Colonic mucosa (tissue), 4 donors: Measurements from ENCODE around the gene SPOCK2. TPM values are rescaled to one million over a fixed set of nuclear protein-coding genes. Genes with fewer than 3 reads are reported as not detected.

Experiments used
- DNase-seq: peaks from one replicate; pipeline ENCODE4 v3.0.0-alpha.2; 2020
- H3K27ac ChIP-seq: fragments of 200-600 bp; one replicate; pipeline ENCODE4 v1.8.0; 2021
- H3K27me3 ChIP-seq: fragments of 200-600 bp; one replicate; pipeline ENCODE4 v1.8.0; 2021
- H3K36me3 ChIP-seq: fragments of 200-600 bp; one replicate; pipeline ENCODE4 v1.8.0; 2021
- H3K4me1 ChIP-seq: fragments of 200-600 bp; one replicate; pipeline ENCODE4 v1.8.0; 2021; ENCODE audit warnings: mild to moderate bottlenecking
- H3K4me3 ChIP-seq: fragments of 200-600 bp; one replicate; pipeline ENCODE4 v1.8.0; 2021
- H3K9ac ChIP-seq, 2 donors: one replicate each; pipeline ENCODE4 v1.7.0; 2013; ENCODE audit warnings: control low read depth in 2 of 2, low read depth in 2 of 2, low read length in 2 of 2
- H3K9me3 ChIP-seq: fragments of 200-600 bp; one replicate; pipeline ENCODE4 v1.8.0; 2021
- intact Hi-C: fragments of 100-400 bp; cut with DNase I; formaldehyde crosslinking; loops from one replicate; pipeline ENCODE4 v1.14.1; 2022
- total RNA-seq, 2 donors: library from RNA; stranded (reverse); fragmentation: NEBNext Ultra II Directional in 1 of 2; extraction: Animal tissue kit (Norgen Biotek cat#: 25700) in 1 of 2; gene quantifications; one replicate each; pipeline ENCODE4 v1.2.1, GENCODE V29; 2021
- TF ChIP-seq, protein P1 (sequence below): fragments of 200-600 bp; IDR thresholded peaks from one replicate; pipeline ENCODE4 v1.8.0; 2022; ENCODE audit warnings: antibody characterized with exemption, mild to moderate bottlenecking
- donor health status: healthy.
- donor health status: DM: no; HTN: no; CAD: no.
- donor health status: DM: no; HTN: no; CAD: no.

SPOCK2 gene
- total RNA-seq, 2 donors from 2014 or later, result 4.7 to 6.5 TPM

DNA sequence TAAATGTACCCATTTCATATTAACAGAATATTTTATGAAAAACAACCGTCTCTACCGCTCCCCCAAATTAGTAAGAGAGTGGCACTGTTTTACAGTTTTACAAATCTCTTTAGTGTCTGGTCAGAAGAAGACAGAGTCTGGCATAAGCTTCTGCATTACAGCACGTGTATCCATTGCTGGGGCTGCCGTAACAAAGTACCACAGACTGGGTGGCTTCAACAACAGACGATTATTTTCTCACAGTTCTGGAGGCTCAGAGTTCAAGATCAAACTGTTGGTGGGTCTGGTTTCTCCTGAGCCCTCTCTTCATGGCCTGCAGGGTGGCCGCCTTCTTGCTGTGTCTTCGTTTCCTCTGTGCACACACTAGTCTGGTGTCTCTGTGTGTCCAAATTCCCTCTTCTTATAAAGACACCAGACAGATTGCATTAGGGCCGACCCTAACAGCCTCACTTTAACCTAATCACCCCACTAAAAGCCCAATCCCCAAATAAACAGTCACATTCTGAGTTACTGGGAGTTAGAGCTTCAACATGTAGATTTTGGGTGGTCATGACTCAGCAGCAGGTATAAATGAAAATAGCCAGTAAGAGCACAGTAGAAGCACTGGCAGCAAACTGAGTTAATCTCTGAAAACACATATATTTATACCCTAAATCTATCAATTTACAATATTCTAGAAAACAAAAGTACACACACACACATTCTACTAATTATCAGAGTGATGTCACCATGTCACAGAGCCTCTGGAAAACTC, 4.0 kb upstream of the SPOCK2 start:
- H3K9me3 ChIP-seq, result no peaks in the 10 kb centered on the region
- intact Hi-C loops, result no loop called here
- peaks cover 17% of the 10 kb centered on the region for H3K27me3 ChIP-seq
- H3K9ac ChIP-seq, result no peak overlapping the region
- H3K27ac ChIP-seq, result no peak overlapping the region
- H3K36me3 ChIP-seq, result no peaks in the 10 kb centered on the region
- TF ChIP-seq, protein P1, sequence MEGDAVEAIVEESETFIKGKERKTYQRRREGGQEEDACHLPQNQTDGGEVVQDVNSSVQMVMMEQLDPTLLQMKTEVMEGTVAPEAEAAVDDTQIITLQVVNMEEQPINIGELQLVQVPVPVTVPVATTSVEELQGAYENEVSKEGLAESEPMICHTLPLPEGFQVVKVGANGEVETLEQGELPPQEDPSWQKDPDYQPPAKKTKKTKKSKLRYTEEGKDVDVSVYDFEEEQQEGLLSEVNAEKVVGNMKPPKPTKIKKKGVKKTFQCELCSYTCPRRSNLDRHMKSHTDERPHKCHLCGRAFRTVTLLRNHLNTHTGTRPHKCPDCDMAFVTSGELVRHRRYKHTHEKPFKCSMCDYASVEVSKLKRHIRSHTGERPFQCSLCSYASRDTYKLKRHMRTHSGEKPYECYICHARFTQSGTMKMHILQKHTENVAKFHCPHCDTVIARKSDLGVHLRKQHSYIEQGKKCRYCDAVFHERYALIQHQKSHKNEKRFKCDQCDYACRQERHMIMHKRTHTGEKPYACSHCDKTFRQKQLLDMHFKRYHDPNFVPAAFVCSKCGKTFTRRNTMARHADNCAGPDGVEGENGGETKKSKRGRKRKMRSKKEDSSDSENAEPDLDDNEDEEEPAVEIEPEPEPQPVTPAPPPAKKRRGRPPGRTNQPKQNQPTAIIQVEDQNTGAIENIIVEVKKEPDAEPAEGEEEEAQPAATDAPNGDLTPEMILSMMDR, result no peak
- no peak overlapping the region for H3K4me3 ChIP-seq
- H3K4me1 ChIP-seq, result peaks cover 8% of the 10 kb centered on the region
- DNase-seq, result no peak

DNA sequence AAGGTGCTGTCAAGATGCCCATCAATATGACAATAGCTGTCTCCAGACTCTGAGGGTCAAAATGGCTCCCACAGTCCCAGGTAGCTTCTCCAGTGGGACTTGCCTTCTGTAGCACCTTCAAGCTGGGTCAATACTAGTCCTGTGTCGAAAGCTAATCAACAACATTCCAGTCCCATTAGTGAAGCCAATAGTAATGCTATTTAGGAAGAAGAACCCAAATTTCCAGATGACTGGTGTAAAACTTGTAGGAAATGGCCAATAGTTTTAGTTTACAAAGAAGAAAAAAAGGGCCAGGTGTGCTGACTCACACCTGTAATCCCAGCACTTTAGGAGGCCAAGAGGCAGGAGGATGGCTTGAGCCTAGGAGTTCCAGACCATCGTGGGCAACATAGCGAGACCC, 2.0 kb upstream of the SPOCK2 start:
- H3K4me3 ChIP-seq, result no peak overlapping the region
- DNase-seq, result no peak
- H3K27me3 ChIP-seq, result peaks cover 23% of the 10 kb centered on the region
- TF ChIP-seq, protein P1, result no peak
- no peaks in the 10 kb centered on the region for H3K9me3 ChIP-seq
- H3K36me3 ChIP-seq, result no peaks in the 10 kb centered on the region
- peaks cover 8% of the 10 kb centered on the region for H3K4me1 ChIP-seq
- intact Hi-C loops, result no loop called here
- H3K9ac ChIP-seq, result no peak overlapping the region
- H3K27ac ChIP-seq, result no peak overlapping the region

DNA sequence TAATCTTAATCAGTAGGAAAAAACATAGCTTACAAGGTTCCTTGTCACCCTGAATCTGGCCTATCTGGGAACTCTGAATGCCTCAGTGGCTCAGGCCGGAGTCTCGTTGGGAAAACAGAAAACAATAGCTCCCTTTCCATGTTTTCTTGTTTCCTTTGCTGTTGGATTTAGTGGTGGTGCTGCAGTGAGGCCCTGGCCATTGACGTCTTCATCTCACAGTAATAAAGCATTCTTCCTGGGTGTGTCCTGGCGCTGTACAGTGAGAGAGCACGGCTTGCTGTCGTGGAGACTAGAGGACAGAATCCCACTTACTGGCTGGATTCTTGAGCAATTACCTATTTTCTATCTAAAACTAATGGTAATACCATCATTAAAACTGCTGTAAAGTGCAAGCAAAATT, 1.3 kb upstream of the SPOCK2 start:
- Histone ChIP-seq H3K27ac (no peak overlapping the region), H3K9me3 (no peaks in the 10 kb centered on the region), H3K9ac (no peak overlapping the region), H3K27me3 (peaks cover 23% of the 10 kb centered on the region), H3K36me3 (no peaks in the 10 kb centered on the region), H3K4me1 (peaks cover 8% of the 10 kb centered on the region), H3K4me3 (no peak overlapping the region)
- no peak for DNase-seq
- TF ChIP-seq, protein P1, result no peak
- intact Hi-C loops, result no loop called here

DNA sequence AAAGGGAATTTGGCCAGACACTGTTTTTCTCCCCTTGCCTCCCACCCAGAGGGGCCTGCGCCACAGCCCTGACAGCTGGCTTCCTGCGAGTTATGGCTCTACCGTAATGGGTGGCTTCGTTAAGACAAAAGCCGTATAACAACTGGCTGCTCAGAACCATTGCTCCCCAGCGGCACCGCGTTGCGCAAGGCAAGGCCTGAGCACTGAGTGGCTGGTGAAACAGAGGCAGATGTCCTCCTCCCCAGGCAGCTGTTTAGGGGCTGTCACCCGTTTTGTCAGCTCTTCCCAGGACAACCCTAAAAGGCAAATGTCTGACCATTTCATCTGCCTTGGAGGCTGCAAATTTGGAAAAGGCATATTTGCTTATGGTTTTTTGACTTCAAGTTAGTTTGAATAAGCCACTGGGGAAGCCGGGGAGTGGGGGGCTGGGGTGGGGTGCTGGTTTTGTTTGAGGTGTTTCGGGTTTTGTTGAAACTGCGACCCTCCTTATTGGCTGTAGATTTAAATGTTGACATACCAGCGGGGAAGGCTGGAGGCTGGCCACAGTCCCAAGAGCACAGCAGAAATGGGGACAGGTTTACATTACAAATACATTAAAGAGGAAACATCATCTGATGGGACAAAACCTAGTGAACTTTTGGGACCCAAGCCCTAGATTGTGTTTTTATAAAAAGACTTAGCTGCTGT, 681 bp upstream of the SPOCK2 start:
- DNase-seq, result no peak

DNA sequence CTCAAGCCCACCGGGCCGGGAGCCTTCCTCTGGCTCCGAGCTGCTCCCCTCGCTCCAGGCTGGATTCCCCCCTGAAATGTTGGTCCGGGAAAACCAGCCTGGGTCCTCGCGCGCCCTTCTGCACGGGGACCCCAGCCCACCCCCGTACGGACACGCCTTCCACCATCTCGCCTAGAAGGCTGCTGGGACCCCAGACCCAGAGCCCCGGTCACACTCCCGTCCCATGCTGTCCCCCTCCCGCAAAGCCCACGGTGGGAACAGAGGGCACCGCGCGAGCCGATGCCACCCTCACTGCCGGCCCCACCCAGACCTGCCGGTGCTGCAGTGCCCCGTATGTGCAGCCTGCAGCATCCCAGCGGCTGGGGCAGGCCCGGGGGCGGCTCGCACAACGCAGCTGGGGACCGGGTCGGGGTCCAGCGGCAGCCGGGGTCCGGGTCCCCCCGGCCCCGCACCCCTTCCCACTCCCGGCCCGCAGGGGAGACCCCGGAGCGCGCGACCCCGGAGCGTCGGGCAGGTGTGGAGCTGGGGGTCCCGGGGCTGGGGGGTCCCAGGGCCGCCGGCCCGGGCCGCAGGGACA, 871 bp downstream of the SPOCK2 start:
- peaks cover 23% of the 10 kb centered on the region for H3K27me3 ChIP-seq
- intact Hi-C loops, result no loop called here
- peak overlapping the region; percentile 33 for H3K4me3 ChIP-seq
- TF ChIP-seq, protein P1, result no peak
- H3K9me3 ChIP-seq, result no peaks in the 10 kb centered on the region
- DNase-seq, result no peak
- peak overlapping the region; percentile 33 for H3K27ac ChIP-seq
- peak overlapping the region in 1 of 2 donors; percentile 69 for H3K9ac ChIP-seq
- H3K4me1 ChIP-seq, result peaks cover 8% of the 10 kb centered on the region
- no peaks in the 10 kb centered on the region for H3K36me3 ChIP-seq

More for the DNA sequence above, 681 bp upstream of the SPOCK2 start:
- intact Hi-C loops, result no loop called here
- TF ChIP-seq, protein P1, result no peak
- Histone ChIP-seq H3K4me3 (no peak overlapping the region), H3K36me3 (no peaks in the 10 kb centered on the region), H3K9me3 (no peaks in the 10 kb centered on the region), H3K27ac (peak overlapping the region; percentile 37), H3K4me1 (peaks cover 8% of the 10 kb centered on the region), H3K27me3 (peaks cover 23% of the 10 kb centered on the region), H3K9ac (peak overlapping the region in 1 of 2 donors; percentile 19)
